Adrenal gland (tissue), 12 donors: Measurements from ENCODE around the gene HMG20B. TPM values are rescaled to one million over a fixed set of nuclear protein-coding genes. Genes with fewer than 3 reads are reported as not detected.
A peak's percentile ranks its signal among the peaks of the same experiment; 100 is the strongest.

Experiments used
- DNase-seq, 7 donors: peaks; one replicate each; pipeline ENCODE4 v3.0.0-alpha.2; 2019 to 2020
- H3K27ac ChIP-seq, 5 donors: fragments of 200-600 bp; sonication (generic) in 4 of 5; 1 replicate in 3 of 5; 2 replicates in 2 of 5; pipeline versions ENCODE4 v1.5.1 to v1.8.0; 2016 to 2020; ENCODE audit warnings: mild to moderate bottlenecking in 1 of 5
- H3K27me3 ChIP-seq: fragments of 200-600 bp; 2 replicates; pipeline ENCODE4 v1.8.0; 2021
- H3K36me3 ChIP-seq, 2 donors: fragments of 200-600 bp; replicated peaks in 1 of 2; 1 replicate in 1 of 2; 2 replicates in 1 of 2; pipeline versions ENCODE4 v1.5.1 to v1.8.0; 2018 to 2022
- H3K4me1 ChIP-seq, 2 donors: fragments of 200-600 bp; replicated peaks in 1 of 2; 1 replicate in 1 of 2; 2 replicates in 1 of 2; pipeline versions ENCODE4 v1.5.1 to v1.8.0; 2018 to 2021
- H3K4me3 ChIP-seq, 4 donors: fragments of 200-600 bp; sonication (generic) in 3 of 4; one replicate each; pipeline ENCODE4 v1.5.1; 2016 to 2018
- H3K9me3 ChIP-seq, 3 donors: fragments of 200-600 bp; sonication (generic) in 1 of 3; replicated peaks in 1 of 3; 1 replicate in 2 of 3; 2 replicates in 1 of 3; pipeline versions ENCODE4 v1.5.1 to v1.8.0; 2016 to 2021
- CTCF ChIP-seq, 6 experiments: fragments of 450-650 bp in 4 of 6; fragments of 200-600 bp in 2 of 6; sonication (generic) in 1 of 6; IDR thresholded peaks; 1 replicate in 5 of 6; 2 replicates in 1 of 6; pipeline versions ENCODE4 v1.5.1 to v1.8.0; 2016 to 2021; ENCODE audit warnings: antibody characterized with exemption in 6 of 6, mild to moderate bottlenecking in 2 of 6, moderate library complexity in 1 of 6
- POLR2A ChIP-seq, 2 donors: fragments of 450-650 bp; IDR thresholded peaks; one replicate each; pipeline ENCODE4 v1.6.1; 2017; ENCODE audit warnings: antibody characterized with exemption in 2 of 2, mild to moderate bottlenecking in 2 of 2, moderate library complexity in 1 of 2
- WGBS, 4 donors: extraction: QIAGEN DNeasy Blood & Tissue Kit in 2 of 4; methylation state at CpG; one replicate each; pipeline versions ENCODE4 v1.1.5 to v1.1.7; 2013 to 2017; 5-methylcytosine and 5-hydroxymethylcytosine counted together
- intact Hi-C, 2 donors: fragments of 100-400 bp; cut with DNase I; formaldehyde crosslinking; loops; one replicate each; pipeline versions ENCODE4 v1.14.1 to v1.15.0; 2022 to 2023
- polyA plus RNA-seq, 3 donors: library from polyadenylated mRNA; stranded (reverse); fragments of 200-250 nt in 2 of 3; fragments of 350-450 nt in 1 of 3; fragmentation: Illumina TruSeq in 1 of 3; extraction: RNeasy Lipid Tissue Mini Kit (QIAGEN cat#74804) in 1 of 3; gene quantifications; one replicate each; pipeline ENCODE4 v1.2.3, GENCODE V29; 2013 to 2014
- total RNA-seq, 9 donors: library from RNA; depleted of rRNA in 4 of 9; stranded (reverse); fragments of >200 nt in 4 of 9; fragments of 120-200 nt in 1 of 9; fragmentation: NEBNext Ultra II Directional in 1 of 9; extraction: Animal tissue kit (Norgen Biotek cat#: 25700) in 1 of 9; gene quantifications; one replicate each; pipeline versions ENCODE4 v1.1.0 to v1.2.4, GENCODE V29; 2013 to 2023
- donor health status: healthy with polysubstance abuse.
- donor health status: Bipolar disorder and iron deficiency.
- donor health status: DM: yes; HTN: yes; CAD: no.
- donor health status: DM: no; HTN: no; CAD: no.
- donor health status: DM: no; HTN: no; CAD: no.
- donor health status: DM: yes; HTN: yes; CAD: no.

HMG20B gene
- total and polyA plus RNA-seq, 12 donors = 18.1 to 178 (median 102) TPM

DNA sequence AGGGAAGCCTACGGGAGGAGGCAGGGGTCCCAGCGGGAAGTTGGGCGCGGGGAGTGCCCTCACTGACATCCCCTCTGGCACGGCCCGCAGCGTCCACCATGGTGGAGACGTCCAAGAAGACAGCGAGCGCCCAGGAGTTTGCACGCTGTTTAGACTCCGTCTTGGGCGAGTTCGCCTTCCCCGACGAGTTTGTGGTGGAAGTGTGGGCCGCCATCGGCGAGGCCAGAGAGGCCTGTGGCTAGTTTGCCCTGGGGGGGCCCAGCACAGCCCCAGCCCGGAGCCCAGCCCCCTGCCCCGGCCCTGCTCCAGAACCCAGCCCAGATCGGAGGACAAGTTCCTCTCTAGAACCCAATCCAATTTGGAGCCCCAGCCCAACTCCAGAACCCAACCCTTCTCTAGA lies 17.2 kb downstream of the HMG20B start:
- peak in 1 of 7 donors; percentile 19 for DNase-seq
- H3K36me3 ChIP-seq = no peaks in the 10 kb centered on the region
- H3K27me3 ChIP-seq = peaks cover 9% of the 10 kb centered on the region
- no peaks in the 10 kb centered on the region for H3K9me3 ChIP-seq
- no peak for TF ChIP-seq POLR2A (IDR thresholded peaks at IDR 0.05)
- no peak for TF ChIP-seq CTCF (IDR thresholded peaks at IDR 0.05)
- WGBS, 4 donors = 93 to 100% (median 94%) methylated on average over 8 to 22 of the region's 22 CpGs
- no peak overlapping the region for H3K4me3 ChIP-seq
- peaks cover 0 to 3% of the 10 kb centered on the region in 2 donors for H3K4me1 ChIP-seq
- H3K27ac ChIP-seq = no peak overlapping the region
- intact Hi-C loops = no loop called here

- no peak overlapping the region for H3K27ac ChIP-seq
- peaks cover 0 to 3% of the 10 kb centered on the region in 2 donors for H3K36me3 ChIP-seq
- DNase-seq = no peak
Measured at GRCh38 chr19:3590991-3591659, 18.4 kb downstream of the HMG20B start.

GRCh38 chr19:3591876-3592613 lies 19.3 kb downstream of the HMG20B start:
- no peak overlapping the region for H3K4me3 ChIP-seq
- H3K36me3 ChIP-seq = peaks cover 0 to 3% of the 10 kb centered on the region in 2 donors
- intact Hi-C loops = no loop called here
- WGBS, 4 donors = 17 to 82% (median 74%) methylated on average over 2 to 9 of the region's 9 CpGs
- no peaks in the 10 kb centered on the region for H3K9me3 ChIP-seq
- H3K27ac ChIP-seq = peak overlapping the region in 1 of 5 donors; percentile 27
- DNase-seq = peak in 4 of 7 donors; percentile 26 to 68 (median 56)
- no peaks in the 10 kb centered on the region for H3K27me3 ChIP-seq
- TF ChIP-seq POLR2A (IDR thresholded peaks at IDR 0.05) (no peak), CTCF (IDR thresholded peaks at IDR 0.05) (no peak)
- H3K4me1 ChIP-seq = no peaks in the 10 kb centered on the region

More at GRCh38 chr19:3590991-3591659, 18.4 kb downstream of the HMG20B start:
- Histone ChIP-seq H3K4me3 (no peak overlapping the region), H3K4me1 (no peaks in the 10 kb centered on the region), H3K9me3 (no peaks in the 10 kb centered on the region), H3K27me3 (no peaks in the 10 kb centered on the region)
- intact Hi-C loops = no loop called here
- TF ChIP-seq CTCF (IDR thresholded peaks at IDR 0.05) = no peak
- no peak for TF ChIP-seq POLR2A (IDR thresholded peaks at IDR 0.05)
- WGBS, 4 donors = 79 to 94% (median 92%) methylated on average over 3 to 8 of the region's 8 CpGs

DNA sequence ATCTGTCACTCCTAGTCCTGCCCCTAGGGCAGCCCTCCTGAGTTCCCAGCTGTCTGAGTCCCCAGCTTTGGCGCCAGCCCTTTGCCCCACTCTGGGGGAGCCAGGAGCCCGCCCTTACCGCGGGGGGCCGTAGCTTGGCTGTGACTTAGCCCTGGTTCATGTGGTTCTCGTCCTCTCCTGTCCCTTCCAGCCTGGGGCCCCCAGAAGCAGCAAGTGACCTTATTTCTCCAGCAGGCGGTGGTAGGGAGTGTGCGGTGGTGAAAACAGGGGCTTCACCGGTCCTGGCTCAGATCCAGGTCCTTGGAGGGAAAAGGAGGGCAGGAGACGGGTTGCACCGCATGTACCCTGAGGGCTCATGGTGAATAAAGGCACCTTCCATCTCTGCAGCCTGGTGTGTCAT lies 20.4 kb downstream of the HMG20B start:
- H3K9me3 ChIP-seq = no peaks in the 10 kb centered on the region
- no peak overlapping the region for H3K27ac ChIP-seq
- no peaks in the 10 kb centered on the region for H3K4me1 ChIP-seq
- H3K36me3 ChIP-seq = peaks cover 0 to 3% of the 10 kb centered on the region in 2 donors
- H3K4me3 ChIP-seq = no peak overlapping the region
- intact Hi-C loops = no loop called here
- H3K27me3 ChIP-seq = no peaks in the 10 kb centered on the region
- no peak for TF ChIP-seq POLR2A (IDR thresholded peaks at IDR 0.05)
- TF ChIP-seq CTCF (IDR thresholded peaks at IDR 0.05) = no peak
- DNase-seq = peak in 1 of 7 donors; percentile 20
- WGBS, 4 donors = 29 to 59% (median 36%) methylated on average over 8 to 11 of the region's 11 CpGs
